SK-N-SH treated with all-trans-retinoic acid at 6 μM for 48 hours (cell line): ENCODE results near the gene KRT72.

Source experiments
- BACH2 ChIP-seq: fragments of 250-450 bp; sonication (Bioruptor Pico); IDR thresholded peaks from 2 replicates; pipeline ENCODE4 v1.9.0; 2021; ENCODE audit warnings: mild to moderate bottlenecking, borderline replicate concordance
- ISL1 ChIP-seq: fragments of 250-450 bp; sonication (Bioruptor Pico); IDR thresholded peaks from 2 replicates; pipeline ENCODE4 v2.1.2; 2022; ENCODE audit warnings: mild to moderate bottlenecking, moderate library complexity
- TCF4 ChIP-seq: fragments of 250-450 bp; sonication (Bioruptor Pico); IDR thresholded peaks from 2 replicates; pipeline ENCODE4 v1.8.0; 2021; ENCODE audit warnings: mild to moderate bottlenecking, moderate library complexity, borderline replicate concordance
- TF ChIP-seq, protein P1 (sequence below): fragments of 250-450 bp; sonication (Bioruptor Pico); IDR thresholded peaks from 2 replicates; pipeline ENCODE4 v1.5.1; 2020; ENCODE audit warnings: low read depth, mild to moderate bottlenecking, moderate library complexity
- TF ChIP-seq, protein P2 (sequence below): fragments of 250-450 bp; sonication (Bioruptor Pico); IDR thresholded peaks from 2 replicates; pipeline ENCODE4 v1.8.0; 2020; ENCODE audit warnings: mild to moderate bottlenecking, moderate library complexity, borderline replicate concordance

- TF ChIP-seq, protein P1, sequence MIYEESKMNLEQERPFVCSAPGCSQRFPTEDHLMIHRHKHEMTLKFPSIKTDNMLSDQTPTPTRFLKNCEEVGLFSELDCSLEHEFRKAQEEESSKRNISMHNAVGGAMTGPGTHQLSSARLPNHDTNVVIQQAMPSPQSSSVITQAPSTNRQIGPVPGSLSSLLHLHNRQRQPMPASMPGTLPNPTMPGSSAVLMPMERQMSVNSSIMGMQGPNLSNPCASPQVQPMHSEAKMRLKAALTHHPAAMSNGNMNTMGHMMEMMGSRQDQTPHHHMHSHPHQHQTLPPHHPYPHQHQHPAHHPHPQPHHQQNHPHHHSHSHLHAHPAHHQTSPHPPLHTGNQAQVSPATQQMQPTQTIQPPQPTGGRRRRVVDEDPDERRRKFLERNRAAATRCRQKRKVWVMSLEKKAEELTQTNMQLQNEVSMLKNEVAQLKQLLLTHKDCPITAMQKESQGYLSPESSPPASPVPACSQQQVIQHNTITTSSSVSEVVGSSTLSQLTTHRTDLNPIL (CRISPR knock-in tag): no peak
- no peak for TF ChIP-seq TCF4 (CRISPR knock-in tag)
- TF ChIP-seq BACH2: no peak
- TF ChIP-seq, protein P2, sequence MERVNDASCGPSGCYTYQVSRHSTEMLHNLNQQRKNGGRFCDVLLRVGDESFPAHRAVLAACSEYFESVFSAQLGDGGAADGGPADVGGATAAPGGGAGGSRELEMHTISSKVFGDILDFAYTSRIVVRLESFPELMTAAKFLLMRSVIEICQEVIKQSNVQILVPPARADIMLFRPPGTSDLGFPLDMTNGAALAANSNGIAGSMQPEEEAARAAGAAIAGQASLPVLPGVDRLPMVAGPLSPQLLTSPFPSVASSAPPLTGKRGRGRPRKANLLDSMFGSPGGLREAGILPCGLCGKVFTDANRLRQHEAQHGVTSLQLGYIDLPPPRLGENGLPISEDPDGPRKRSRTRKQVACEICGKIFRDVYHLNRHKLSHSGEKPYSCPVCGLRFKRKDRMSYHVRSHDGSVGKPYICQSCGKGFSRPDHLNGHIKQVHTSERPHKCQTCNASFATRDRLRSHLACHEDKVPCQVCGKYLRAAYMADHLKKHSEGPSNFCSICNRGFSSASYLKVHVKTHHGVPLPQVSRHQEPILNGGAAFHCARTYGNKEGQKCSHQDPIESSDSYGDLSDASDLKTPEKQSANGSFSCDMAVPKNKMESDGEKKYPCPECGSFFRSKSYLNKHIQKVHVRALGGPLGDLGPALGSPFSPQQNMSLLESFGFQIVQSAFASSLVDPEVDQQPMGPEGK (CRISPR knock-in tag): no peak
- no peak for TF ChIP-seq ISL1 (CRISPR knock-in tag)
Observed at GRCh38 chr12:52628841-52629240, 27.6 kb upstream of the KRT72 start.
